GM19351 (cell line): ENCODE data around the gene RAB4B.
"Not testable (repeated sequence)": the region's sequence is repeated elsewhere in the genome, so short reads cannot be mapped to it uniquely, and the experiment has no call there.

Source experiments
- ATAC-seq: cut with Tn5 transposase; IDR thresholded peaks from one replicate; pipeline ENCODE4 v1.9.1; 2021; ENCODE audit warnings: mild to moderate bottlenecking, moderate library complexity; ENCODE audit not compliant: unreplicated experiment

Gene RAB4B

GRCh38 chr19:40776932-40777644, 959 bp upstream of the RAB4B start:
- ATAC-seq, result peak; percentile 61

- ATAC-seq, result no peak
These were observed 456 bp upstream of the RAB4B start for GRCh38 chr19:40777645-40777936.

DNA sequence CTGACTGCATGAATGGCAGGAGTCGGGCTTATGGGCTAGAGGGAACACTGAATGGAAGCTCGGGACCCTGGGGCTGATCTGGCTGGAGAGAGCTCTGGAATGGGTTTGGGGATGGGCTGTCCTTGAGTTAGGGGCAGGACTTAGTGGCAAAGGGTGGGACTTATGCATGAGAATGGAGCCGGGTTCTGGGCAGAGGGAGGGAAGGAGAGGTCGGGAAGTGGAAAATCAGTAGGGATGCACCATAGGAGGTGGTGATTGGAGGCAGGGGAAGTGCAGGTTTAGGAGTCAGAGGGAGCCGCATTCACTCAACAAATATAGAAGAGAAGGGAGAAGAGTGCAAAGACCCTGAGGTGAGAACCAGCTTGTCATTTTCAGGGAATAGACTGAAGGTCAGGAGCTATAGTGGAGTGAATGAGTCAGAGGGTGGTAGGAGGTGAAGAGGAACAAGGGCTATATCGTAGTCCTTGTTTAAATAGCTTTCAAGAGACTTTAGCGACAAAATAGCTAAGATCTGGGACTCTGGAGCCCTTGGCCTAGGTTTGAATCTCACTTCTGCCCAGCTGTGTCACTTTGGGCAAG, 748 bp downstream of the RAB4B start:
- ATAC-seq, result no peak

GRCh38 chr19:40780582-40780981, 2.5 kb downstream of the RAB4B start:
- ATAC-seq, result no peak

DNA sequence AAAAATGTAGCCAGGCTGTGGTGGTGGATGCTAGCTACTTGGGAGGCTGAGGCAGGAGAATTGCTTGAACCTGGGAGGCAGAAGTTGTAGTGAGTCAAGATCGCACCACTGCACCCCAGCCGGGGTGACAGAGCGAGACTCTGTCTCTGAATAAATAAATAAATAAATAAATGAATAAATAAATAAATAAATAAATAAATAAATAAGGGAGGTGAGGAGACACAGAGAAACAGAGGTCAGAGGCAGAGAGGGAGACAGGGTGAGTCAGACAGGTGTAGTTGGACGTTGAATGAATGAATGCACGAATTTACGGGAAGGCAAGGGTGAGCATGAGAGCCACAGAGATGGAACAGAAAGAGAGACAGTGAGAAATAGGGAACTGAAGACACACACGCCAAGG, 3.1 kb downstream of the RAB4B start:
- ATAC-seq, result no peak

DNA sequence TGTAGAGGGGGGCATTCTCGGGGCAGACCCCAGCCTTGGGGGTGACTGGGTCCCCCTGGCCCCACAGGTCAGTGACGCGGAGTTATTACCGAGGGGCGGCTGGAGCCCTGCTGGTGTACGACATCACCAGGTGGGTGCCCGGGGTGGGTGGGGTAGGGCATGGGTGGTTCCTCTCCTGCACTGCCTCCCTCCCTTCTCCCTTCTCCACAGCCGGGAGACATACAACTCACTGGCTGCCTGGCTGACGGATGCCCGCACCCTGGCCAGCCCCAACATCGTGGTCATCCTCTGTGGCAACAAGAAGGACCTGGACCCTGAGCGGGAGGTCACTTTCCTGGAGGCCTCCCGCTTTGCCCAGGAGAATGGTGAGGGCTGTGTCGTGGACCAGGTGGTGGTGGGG, 5.7 kb downstream of the RAB4B start:
- no peak for ATAC-seq

DNA sequence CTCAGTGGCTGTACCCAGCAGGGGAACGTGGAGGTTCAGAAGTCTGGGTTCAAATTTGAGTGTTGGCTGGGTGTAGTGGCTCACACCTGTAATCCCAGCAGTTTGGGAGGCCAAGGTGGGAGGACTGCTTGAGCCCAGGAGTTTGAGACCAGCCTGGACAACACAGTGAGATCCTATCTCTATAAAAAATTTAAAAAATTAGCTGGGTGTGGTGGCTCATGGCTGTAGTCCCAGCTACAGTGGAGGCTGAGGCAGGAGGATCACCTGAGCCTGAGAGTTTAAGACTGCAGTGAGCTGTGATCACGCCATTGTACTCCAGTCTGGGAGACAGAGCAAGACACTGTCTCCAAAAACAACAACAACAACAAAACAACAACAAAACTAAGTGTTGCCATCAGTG, 6.1 kb downstream of the RAB4B start:
- not testable (repeated sequence) for ATAC-seq

DNA sequence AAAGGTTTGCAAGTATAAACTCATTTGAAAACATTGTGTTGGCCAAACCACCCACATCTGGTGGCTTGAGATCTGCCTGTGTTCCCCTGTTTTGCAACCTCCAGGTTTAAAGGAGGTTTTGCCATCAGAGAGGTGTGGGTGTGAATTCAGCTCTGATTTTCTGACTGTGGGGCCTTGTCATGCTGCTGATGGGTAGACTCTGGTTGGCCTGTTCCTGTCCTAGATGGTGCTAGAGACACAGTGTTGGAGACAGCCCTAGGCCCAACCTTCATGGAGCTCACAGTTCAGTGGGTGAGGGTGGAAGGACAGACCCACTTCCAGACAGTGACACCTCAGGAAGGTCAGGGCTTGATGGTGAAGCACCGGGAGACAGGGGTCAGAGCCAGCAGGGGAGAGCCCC, 7.5 kb downstream of the RAB4B start:
- no peak for ATAC-seq

- ATAC-seq, result no peak
These were observed 8.3 kb downstream of the RAB4B start for GRCh38 chr19:40786060-40787037.

DNA sequence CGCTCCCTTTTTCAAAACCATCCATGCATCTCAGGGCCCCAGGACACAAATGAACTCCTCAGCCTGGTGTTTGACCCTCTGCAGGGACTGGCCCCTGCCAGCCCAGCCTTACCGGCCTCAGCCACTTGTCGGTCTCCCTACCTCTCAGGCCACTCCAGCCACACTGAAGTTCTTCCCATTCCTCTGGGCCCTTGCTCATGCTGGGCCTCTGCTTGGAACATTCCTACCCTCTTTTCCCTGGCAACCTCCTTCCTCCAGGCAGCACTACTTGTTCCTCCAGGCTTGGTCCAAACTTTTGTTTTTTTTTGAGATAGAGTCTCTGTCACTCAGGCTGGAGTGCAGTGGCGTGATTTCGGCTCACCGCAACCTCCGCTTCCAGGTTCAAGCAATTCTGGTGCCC, 13.3 kb downstream of the RAB4B start:
- ATAC-seq, result no peak

- ATAC-seq, result no peak
These were observed 13.9 kb downstream of the RAB4B start for GRCh38 chr19:40791996-40792395.

- ATAC-seq, result no peak
These were observed 19.3 kb downstream of the RAB4B start for GRCh38 chr19:40797166-40797962.

DNA sequence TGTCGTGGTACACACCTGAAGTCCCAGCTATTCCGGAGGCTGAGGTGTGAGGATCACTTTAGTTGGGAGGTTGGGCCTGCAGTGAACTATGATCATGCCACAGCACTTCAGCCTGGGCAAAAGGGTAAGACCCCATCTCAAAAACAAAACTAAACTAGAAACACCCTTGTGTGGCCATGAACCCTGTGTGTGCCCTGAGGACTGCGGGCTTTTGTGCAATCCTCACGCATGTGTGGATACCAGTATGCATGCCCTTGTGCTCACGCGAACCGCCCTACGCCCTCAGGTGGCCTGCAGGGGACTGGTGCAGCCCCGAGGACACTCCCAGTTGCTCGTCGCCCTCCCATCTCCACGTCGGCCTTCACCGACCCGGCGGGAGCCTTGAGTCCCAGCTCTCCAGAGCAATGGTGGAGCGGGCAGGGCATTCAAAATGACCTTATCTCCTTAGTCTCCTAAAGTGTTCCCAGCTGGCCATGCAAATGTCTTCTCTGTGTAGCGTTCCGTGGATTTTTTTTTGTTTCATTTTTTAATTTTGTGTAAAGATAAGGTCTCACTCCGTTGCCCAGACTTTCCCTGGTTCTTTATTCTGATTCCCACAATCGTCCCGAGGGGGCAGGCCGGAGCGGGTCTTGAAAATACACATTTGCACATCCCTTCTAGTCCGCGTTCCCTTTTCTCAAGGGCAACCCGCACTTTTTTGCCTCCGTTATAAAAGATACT, 20.1 kb downstream of the RAB4B start:
- ATAC-seq, result peak; percentile 38

DNA sequence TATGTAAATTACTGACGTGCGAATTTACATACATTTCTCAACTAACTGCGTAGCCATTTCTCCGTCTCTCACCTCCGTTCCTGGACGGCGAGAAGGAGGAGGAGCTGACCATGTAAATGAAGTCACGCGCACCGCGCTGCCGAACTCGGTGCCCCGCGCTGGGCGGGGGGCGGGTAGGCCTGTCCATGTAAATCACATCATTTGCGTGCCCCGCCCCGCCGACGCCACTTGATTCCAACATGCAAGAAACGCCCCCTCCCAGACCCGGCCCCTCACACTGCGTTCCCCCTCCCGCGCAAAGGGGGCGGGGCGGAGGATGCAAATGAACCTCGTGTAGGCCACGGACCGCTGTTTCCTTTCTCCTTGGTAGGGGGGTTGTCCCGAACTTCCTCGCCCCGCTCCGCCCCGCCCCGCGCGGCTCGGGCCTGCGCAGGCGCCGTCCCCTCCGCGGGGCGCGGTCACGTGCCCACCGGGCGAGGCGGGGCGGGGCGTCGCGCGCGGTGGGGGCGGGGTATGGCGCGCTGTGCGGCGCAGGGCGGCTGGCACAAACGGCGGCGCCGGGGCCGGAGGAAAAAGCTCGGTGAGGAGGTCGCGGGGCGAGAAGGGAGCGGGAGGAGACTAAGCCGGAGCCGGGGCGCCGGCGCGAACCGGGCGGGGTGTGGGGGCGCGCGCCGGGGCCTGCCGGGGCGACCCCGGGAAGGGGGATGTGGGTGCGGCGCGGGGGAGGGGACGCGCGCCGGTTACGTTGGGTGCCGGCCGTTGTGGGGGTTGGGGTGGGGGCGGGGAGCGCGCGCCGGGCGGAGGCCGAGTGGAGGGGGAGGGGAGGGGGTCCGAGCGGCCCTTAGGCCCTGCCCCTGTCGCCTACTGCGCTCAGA, 20.9 kb downstream of the RAB4B start, which contains the start of gene EGLN2:
Gene EGLN2, plus strand, starts transcription at position 509 of the 875 bp plus-strand sequence. CDS start 1,382 bp downstream, outside the sequence.
- ATAC-seq, result peak; percentile 74

DNA sequence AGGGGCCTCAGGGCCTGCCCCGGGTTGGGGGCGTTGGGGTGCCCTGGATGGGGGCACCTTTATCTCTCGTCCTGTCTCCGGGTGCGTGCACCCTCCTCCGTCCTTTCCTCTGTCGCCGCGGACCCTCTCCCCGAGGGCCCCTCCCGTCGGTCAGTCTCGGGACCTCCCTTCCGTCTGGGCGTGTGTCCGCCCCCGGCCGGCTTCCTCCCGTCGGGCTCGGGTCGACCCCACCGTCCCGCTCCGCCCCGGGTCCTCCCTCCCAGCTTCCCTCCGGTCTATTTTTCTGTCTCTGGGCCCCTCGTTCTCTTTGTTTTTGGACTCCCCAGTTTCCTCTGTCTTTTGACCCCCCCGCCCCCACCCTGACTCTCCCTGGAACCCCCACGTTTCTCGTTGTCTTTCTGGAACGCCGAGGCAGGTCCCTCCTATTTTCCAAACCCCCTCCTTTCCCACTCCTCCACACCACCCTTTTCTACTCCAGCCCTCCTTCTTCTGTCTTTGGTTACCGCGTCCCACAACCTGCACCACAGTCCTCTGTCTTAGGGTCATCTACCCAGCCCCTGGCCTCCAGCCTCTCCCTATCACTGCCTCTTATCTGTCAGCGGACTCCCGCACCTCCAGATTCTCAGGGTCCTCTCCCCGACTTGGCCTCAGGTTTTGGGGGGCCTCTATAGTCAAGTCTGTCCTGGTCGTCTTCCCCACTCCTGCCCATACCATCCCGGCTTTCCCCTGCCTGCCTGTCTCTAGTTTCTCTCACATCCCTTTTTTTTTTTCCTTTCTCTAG, 21.7 kb downstream of the RAB4B start:
- ATAC-seq, result no peak

DNA sequence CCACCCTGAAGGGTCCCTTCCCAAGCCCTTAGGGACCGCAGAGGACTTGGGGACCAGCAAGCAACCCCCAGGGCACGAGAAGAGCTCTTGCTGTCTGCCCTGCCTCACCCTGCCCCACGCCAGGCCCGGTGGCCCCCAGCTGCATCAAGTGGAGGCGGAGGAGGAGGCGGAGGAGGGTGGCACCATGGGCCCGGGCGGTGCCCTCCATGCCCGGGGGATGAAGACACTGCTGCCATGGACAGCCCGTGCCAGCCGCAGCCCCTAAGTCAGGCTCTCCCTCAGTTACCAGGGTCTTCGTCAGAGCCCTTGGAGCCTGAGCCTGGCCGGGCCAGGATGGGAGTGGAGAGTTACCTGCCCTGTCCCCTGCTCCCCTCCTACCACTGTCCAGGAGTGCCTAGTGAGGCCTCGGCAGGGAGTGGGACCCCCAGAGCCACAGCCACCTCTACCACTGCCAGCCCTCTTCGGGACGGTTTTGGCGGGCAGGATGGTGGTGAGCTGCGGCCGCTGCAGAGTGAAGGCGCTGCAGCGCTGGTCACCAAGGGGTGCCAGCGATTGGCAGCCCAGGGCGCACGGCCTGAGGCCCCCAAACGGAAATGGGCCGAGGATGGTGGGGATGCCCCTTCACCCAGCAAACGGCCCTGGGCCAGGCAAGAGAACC, 22.4 kb downstream of the RAB4B start:
- ATAC-seq, result no peak

GRCh38 chr19:40800997-40801377, 22.9 kb downstream of the RAB4B start:
- ATAC-seq, result no peak
